ENCODE measurements around the gene UBXN2A. TPM values are rescaled to one million over a fixed set of nuclear protein-coding genes. Genes with fewer than 3 reads are reported as not detected.
"Not testable (repeated sequence)": the region's sequence is repeated elsewhere in the genome, so short reads cannot be mapped to it uniquely, and the experiment has no call there.

UBXN2A gene
- polyA plus RNA-seq, 4 donors = 16.6 to 21.2 (median 20.2) TPM

DNA sequence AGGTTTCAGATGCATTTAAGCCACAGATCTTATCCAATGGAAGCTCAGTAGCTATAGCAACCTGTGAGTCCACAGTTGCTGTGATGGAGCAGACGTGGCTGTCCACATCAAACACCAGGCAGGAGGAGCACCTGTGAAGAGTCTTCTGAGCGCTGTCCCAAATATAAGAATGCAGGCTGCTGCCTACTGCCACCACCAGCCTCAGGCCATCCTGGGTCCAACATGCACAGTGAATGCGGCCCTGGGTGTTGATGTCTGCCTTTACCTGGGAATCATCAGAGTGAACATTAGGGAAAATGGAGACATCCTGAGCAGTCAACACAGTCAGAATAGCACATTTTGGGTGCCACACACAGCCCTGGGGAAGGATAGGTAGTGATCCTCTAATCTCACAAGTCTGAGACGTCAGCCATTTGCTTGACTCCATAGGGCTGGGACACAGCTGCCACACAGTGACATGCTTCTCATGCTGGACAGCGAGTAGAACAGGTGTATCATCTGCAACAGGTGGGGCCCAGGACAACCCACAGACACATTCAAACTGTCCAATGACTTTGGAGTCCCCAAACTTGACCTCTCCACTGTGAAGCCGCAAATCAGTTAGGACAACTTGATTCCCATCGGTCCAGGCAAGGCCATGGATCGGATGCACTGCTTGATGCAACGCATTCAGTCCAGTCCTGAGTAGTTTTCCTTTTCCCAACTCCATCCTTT is 98.7 kb downstream of the UBXN2A start:
- DNase-seq (ENCODE audit: low read depth in 4 of 4, low spot score in 3 of 4) = no peak

DNA sequence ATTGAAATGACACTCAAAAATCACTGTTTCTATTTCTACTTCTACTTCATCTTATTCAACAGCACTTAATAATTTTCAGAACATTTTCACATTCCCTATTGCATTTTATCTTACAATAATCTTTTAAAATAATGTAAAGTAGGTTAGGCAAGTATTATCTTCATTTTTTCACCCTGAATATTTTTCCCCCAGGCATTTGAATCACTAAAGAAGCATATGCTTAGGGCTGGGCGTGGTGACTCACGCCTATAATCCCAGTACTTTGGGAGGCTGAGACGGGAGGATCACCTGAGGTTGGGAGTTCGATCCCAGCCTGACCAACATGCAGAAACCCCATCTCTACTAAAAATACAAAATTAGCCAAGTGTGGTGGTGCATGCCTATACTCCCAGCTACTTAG is 100.2 kb downstream of the UBXN2A start:
- no peak for DNase-seq (ENCODE audit: low read depth in 4 of 4, low spot score in 3 of 4)

DNA sequence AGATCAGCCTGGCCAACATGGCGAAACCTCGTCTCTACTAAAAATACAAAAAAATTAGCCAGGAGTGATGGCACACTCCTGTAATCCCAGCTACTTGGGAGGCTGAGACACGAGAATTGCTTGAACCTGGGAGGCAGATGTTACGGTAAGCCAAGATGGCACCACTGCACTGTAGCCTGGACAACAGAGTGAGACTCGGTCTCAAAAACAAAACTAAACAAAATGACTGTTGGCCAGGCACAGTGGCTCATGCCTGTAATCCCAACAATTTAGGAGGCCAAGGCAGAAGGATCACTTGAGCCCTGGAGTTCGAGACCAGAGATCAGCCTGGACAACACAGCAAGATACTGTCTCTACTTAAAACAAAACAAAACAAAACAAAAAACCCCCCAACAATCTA is 102.9 kb downstream of the UBXN2A start:
- DNase-seq (ENCODE audit: low read depth in 4 of 4, low spot score in 3 of 4) = not testable (repeated sequence)

DNA sequence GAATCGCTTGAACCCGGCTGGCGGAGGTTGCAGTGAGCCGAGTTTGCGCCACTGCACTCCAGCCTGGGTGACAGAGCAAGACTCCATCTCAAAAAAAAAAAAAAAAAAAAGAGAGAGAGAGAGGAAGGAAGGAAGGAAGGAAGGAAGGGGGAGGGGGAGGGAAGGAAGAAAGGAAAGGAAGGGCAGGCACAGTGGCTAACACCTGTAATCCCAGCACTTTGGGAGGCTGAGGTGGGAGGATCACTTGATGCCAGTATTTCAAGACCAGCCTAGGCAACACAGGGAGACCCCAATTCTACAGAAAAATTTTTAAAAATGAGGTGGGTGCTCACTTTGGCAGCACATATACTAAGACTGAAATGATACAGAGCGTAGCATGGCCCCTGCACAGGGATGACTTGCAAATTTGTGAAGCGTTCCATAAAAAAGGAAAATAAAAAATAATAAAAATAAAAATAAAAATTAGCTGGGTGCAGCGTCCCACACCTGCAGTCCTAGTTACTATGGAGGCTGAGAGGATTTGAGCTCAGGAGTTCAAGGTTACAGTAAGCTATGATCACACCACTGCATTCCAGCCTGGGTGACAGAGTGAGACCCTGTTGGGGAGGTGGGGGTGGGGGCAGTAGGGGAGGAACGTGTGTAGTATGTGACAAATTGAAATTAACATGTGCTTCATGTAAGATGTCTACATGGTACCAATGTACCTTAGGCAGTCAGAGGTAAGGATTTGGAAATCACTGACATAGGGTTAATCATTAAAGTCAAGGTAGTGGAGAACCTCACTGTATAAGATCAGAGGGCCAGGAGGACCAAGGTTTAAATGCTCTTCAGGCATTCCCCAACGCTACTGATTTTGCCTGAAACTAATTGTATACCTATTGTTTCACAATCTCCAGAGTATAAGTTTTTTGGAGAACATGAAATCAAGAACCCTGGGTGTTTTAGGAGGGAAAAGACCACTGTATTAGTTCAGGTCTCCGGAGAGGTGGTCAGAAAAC is 105.5 kb downstream of the UBXN2A start:
- no peak for DNase-seq (ENCODE audit: low read depth in 4 of 4, low spot score in 3 of 4)

DNA sequence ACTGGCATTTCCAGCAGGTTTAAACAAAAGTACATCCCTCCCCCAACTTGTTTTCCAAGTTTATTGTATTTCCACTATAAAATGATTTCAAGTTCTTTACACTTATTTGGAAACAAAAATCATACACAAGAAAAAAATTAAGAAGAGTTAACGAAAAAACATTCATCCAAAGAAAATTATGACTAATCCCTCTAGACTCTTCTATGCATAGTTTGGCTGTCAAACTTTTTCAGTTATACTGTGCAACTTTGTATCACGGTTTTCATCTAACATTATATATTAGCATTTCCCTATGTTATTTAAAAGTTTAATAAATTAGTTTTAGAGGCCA is 106.3 kb downstream of the UBXN2A start:
- DNase-seq (ENCODE audit: low read depth in 4 of 4, low spot score in 3 of 4) = no peak

DNA sequence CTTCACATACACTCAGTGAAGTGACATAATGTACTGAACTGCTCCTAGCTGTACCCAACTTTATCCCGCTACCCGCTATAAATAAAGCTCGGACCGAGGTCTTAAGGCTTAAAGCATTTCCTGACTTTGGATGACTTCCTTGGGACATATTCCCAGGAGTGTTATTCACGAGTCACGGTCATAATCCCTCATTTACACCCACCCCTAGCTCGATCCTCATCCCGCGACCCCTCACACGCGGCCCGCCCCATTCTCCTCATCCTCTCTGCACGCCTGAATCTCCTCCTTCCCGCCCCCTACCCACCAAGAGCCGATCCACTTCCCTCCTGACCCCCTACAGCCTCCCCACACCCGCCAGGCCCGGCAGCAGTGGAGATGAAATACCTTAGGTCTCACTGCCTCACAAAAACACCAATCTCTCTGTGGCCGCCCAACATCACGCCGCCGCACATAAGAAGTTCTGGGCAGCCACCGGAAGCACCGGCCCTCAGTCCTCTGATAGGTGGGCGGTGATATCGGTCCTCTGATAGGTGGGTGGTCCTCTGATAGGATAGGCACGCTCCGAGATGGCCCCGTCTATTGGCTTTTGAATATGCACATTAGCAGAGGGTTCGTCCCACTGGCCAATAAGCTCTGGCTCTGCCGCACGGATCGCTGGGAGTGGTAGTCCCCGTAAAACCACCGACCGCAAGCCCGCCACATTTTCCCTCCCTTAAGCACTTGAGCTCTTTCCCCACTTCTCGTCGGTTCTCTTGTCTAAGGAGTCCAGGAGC is 106.9 kb downstream of the UBXN2A start, which contains the start of gene WDCP:
WDCP (minus strand) TSS at position 462 of the 773 bp plus-strand sequence. CDS start 7,897 bp downstream, outside the sequence.
- DNase-seq (ENCODE audit: low read depth in 4 of 4, low spot score in 3 of 4) = peak; percentile 84 to 96 (median 92)

DNA sequence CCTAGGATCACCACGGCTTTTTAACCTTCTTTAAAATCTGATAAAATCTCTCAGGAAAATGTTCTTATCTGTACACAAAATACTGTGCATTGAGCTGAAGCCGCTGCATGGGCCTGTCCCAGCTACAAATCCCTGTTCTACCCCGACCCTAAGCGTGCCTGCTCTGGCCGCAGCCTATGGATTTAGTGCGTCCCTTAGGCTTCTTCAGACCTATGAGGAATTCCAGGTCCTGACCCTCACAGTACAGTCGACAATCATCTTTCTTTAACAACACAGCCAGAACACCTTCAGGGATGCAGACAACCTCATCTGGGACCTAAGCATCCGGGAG is 107.4 kb downstream of the UBXN2A start:
- DNase-seq (ENCODE audit: low read depth in 4 of 4, low spot score in 3 of 4) = no peak

DNA sequence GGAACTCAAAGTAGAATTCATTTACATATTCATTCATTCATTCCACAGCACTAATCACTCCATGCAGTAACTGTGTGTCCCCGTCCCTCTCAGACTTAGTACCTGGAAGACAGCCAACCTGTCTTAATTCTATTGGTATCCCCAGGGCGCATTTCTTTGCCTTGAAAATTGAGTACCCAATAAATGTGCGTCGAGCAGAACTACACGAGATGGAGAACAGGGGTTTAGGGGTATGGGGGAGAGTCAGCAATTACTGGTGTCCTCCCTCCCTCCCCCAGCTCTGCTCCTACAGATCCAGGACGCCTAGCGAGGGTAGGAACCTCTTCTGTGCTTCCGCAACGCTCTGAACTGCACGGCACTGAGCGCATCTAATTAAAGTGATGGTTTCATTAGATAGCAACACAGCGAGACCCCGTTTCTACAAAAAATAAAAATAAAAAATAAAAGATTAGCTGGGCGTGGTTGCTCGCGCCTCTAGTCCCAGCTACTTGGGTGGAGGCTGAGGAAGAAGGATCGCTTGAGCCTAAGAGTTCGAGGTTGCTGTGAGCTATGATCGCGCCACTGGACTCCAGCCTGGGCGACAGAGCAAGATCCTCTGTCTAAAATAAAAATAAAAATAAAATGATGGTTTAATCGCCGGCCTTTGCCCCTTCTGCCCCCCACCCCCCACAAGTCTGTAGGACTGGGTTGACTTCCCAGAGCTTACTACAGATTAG is 108.7 kb downstream of the UBXN2A start:
- DNase-seq (ENCODE audit: low read depth in 4 of 4, low spot score in 3 of 4) = no peak

DNA sequence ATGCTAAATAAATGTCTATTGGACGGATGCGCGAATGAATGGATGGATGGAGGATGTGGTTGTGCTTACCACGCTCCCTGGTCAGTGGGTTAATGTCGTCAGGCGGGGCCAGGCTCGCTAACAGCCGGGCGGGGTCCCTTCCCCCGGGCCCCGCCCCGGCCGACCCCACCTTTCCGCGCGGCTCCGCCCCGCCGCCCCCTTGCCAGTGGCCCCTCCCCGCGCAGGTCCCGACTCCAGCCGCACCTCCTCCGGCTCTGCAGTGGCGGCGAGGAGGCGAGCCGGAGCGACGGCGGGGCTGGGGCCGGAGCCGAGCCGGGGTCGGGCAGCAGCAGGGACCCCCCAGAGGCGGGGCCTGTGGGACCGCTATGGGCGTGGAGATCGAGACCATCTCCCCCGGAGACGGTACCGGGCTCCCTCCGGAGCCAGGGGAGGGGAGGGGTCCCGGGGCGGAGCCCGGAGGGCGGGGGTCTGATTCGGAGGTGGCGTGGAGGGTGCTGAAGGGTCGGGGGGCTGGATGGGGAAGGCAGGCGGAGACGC is 109.3 kb downstream of the UBXN2A start, which contains the start of gene FKBP1B:
FKBP1B (plus strand) TSS at position 257 of the 537 bp plus-strand sequence; CDS start at position 366, 109 bp downstream.
- DNase-seq (ENCODE audit: low read depth in 4 of 4, low spot score in 3 of 4) = peak in 2 of 4 donors; percentile 12 to 15

DNA sequence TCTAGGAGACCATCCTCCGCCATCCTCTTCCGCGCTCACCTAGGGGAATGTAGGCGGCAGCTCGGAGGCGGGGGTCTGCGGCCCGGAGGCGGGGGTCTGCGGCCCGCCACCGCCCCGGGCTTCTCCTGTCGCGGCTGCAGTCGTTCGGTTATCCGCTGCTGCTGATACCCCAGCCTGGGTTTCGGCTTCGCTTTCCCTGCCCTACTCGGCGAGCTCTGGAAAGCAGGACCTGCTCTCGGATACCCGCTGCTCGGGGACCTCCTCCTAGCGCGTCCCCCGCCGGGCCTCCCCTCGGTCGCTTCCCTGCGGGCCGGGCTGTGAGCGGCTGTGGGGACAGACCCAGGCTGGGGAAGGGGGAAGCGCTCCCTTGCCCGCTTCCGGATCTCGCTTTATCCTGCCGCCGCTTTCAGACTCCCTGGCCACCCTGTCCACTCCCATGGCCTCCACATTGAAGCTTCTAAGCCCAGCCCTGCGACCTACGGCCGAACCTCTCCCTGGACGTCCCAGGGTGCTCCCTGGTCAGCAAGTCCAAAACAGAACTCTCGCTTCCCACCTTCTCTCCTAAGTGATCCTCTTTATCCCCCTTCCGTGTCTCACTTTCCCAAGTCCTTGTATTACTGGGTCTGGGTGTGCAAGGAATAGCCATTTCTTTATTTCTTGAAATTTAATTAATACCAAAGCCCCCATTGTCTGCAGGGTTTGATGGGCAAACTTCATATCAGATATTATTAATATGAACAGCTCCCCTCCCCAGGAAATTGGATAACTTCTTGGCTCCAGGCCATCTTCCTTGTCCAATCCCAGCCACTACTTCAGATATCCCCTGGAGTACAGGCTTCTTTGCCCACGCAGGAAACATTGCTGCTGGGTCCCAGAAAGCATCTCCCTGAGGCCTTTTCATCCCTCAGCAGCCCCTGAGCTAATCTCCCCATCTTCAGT is 110.0 kb downstream of the UBXN2A start:
- peak in 1 of 4 donors; percentile 9 for DNase-seq (ENCODE audit: low read depth in 4 of 4, low spot score in 3 of 4)

DNA sequence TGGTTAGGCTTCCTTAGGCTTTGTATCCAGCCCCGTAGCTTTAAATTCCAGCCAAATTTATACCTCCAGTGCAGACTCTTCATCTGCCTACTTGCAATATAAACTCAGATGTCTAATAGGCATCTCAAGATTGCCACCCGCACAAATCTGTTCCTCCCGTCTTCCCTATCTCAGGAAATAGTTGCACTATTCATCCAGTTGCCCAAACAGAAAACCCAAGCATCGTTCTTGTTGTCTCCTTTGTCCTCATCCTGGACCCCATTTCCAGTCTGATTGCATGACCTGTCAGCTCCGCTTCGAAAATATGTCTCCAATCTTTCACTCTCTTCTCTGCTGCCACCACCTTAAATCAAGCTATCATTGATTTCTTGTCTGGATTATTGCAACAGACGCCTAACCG is 111.6 kb downstream of the UBXN2A start:
- no peak for DNase-seq (ENCODE audit: low read depth in 4 of 4, low spot score in 3 of 4)

DNA sequence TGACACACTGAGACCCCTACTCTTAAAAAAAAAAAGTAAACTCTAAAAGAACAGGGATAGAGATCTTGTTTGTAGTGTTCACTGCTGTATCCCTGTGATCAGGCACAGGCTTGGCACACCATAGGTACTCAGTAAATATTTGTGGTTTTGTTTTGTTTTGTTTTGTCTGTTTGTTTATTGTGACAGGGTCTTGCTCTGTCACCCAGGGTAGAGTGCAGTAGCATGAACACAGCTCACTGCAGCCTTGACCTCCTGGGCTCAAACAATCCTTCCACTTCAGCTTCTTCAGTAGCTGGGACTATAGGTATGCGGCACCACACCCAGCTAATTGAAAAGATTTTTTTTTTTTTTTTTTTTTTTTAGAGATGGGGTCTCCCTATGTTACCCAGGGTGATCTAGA is 112.7 kb downstream of the UBXN2A start:
- DNase-seq (ENCODE audit: low read depth in 4 of 4, low spot score in 3 of 4) = no peak

Other genes with a start within 250 kb of the UBXN2A start
- gene ATAD2B, start 13.3 kb upstream of the UBXN2A start, polyA plus RNA-seq (ENCODE audit: insufficient read length in 4 of 4) = 10 to 100 TPM; 15.7 to 23.6 (median 20.9) TPM
- 1 to 10 TPM; 2.0 to 4.9 (median 2.7) TPM for gene MFSD2B, start 69.6 kb downstream of the UBXN2A start, polyA plus RNA-seq (ENCODE audit: insufficient read length in 4 of 4)
- 10 to 100 TPM; 10.1 to 16.8 (median 14.5) TPM for gene WDCP, start 106.9 kb downstream of the UBXN2A start, polyA plus RNA-seq (ENCODE audit: insufficient read length in 4 of 4)
- gene FKBP1B, start 109.3 kb downstream of the UBXN2A start, polyA plus RNA-seq (ENCODE audit: insufficient read length in 4 of 4) = 10 to 100 TPM in 2 of 4 donors, 1 to 10 TPM in 2; 5.9 to 13.4 (median 9.7) TPM
- gene SF3B6, start 135.9 kb downstream of the UBXN2A start, polyA plus RNA-seq (ENCODE audit: insufficient read length in 4 of 4) = 100 to 1,000 TPM; 117 to 188 (median 143) TPM
- gene TP53I3, start 144.4 kb downstream of the UBXN2A start, polyA plus RNA-seq (ENCODE audit: insufficient read length in 4 of 4) = 10 to 100 TPM; 39.4 to 71.9 (median 51.6) TPM
- gene PFN4, start 182.9 kb downstream of the UBXN2A start, polyA plus RNA-seq (ENCODE audit: insufficient read length in 4 of 4) = 1 to 10 TPM; 1.9 to 2.9 (median 2.4) TPM
- 10 to 100 TPM; 18.8 to 32.9 (median 24.6) TPM for gene FAM228B, start 183.0 kb downstream of the UBXN2A start, polyA plus RNA-seq (ENCODE audit: insufficient read length in 4 of 4)
- gene FAM228A, start 234.6 kb downstream of the UBXN2A start, polyA plus RNA-seq (ENCODE audit: insufficient read length in 4 of 4) = 1 to 10 TPM in 2 of 4 donors, under 1 TPM in 2; 0.48 to 1.5 (median 0.91) TPM

Data from left renal pelvis (tissue), 4 donors.